ENCODE results near the gene TOR4A.

GRCh38 chr9:137247916-137248175 lies 29.7 kb upstream of the TOR4A start:
- TF ChIP-seq TAF1 (IDR thresholded peaks at IDR 0.05; ENCODE audit: borderline replicate concordance, insufficient read depth, low read length) = no peak
- TF ChIP-seq POLR2AphosphoS5 (IDR thresholded peaks at IDR 0.05; ENCODE audit: low read depth, low read length) = no peak
- no peak for TF ChIP-seq REST (IDR thresholded peaks at IDR 0.05; ENCODE audit: insufficient read depth in 1 of 2, low read depth in 2 of 2, low read length in 2 of 2)

All from PFSK-1 (cell line).